Measurements from ENCODE around the gene TFCP2L1.

The TFCP2L1 gene

DNA sequence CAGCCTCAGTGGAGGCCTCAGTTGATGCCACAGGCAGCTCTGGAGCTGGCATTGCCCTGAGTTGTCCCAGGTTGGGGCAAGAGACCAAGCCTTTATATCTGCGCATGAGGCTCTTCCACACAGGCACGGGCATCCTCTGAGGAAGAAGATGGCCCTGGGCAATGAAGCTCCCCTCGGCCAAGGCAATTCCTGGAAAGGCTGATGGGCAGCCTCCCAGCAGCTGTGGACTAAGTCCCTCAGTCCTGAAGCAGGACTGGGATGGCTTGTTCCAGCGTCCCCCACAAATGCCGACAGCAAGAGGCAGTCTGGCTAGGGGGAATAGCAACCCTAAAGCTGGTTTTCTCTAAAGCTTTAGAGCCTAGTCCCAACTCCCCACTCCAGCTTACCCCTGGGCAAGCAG is 90.0 kb downstream of the TFCP2L1 start:
- no peak for DNase-seq

DNA sequence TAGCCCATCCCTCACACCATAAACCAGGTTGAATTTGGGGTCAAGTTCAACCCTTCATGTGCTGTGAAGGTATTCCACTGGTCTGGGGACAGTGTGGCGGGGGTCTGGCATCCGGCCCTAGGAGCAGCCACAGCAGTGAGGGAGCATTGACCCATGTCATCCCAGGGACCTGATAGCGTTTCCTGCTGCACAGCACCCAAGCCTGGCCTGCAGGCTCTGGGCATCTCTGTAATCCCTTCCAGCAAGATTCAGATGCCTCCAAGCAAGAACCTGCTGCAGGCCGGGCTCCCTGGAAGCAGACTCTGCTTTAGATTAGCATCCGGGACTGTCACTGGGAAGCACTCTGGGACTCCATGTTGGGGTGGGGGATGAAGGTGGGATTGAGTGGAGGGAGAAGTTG is 90.4 kb downstream of the TFCP2L1 start:
- DNase-seq, result no peak

DNA sequence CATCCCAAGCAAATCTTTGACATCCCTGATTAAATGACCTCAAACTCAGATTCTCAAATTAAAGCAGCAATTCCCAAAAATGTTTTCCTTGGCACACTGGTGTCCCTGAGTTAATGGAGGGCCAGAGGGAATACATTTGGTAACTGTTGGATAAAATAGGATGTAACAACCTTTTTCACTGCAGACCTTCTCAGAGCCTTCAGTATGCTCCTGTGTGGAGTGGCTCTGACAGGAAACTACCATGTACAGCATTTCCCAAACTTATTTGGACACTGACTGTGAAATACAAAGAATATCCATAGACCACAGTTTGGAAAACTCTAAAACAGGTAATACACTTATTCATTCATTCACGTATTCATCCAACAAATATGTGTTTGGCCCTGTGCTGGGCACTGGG is 91.8 kb downstream of the TFCP2L1 start:
- no peak for DNase-seq

DNA sequence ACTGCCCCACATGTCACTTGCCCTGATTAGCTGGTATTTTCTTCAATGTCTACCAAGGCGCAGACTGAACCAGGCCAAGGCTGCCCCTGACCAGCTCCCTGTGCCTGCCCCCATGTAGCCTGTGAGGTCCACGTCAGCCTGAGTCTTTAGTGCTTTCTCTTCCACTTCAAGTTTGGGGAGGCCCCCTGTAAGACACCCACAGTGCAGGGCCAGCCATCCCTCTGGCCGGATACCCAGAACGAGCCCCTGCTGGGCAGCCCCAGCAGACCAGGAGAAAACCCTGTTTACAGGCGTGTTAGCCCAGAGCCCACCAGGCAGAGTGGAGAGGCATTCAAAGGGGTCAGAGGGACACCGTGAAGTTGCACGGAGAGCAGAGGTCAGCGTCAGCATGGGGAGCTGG is 92.4 kb downstream of the TFCP2L1 start:
- DNase-seq, result no peak

DNA sequence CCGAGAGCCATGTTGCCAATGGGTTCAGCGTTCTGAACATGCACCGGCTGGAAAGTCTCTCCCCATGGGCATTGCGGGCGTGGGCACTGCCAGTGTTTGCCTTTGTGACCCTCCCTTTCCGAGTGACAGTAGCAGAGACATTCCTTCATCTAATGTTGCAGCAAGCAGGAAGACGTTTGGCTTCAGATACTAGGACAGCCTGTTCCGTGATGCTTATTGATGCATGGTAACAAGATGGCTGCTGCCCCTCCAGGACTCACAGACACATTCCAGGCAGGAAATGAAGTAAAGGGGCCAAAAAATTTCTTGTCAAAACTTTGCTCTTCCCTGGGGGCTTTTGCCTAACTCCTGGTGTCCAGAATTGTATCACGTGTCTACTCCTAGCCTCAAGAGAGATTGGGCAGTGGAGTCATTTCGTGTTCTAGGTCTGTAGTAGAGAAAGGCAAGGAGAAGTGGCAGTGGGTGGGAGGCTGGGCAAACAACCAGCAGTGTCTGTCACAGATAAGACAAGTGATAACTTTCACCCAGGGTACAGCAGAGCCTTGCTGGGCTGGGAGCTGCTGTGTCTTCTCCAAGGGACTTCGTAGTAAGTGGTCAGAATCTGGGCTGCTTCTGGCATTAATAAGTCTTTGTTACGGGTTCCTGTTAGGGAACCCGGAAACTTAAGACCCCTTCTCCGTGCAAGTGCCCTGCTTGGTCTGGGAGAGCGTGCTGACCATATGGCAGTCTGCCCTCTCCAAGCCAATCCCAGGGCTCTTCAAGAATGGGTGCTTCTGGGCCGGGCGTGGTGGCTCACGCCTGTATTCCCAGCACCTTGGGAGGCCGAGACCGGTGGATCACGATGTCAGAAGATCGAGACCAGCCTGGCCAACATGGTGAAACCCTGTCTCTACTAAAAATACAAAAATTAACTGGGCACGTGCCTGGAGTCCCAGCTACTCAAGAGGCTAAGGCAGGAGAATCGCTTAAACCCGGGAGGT is 93.5 kb downstream of the TFCP2L1 start:
- DNase-seq, result no peak

DNA sequence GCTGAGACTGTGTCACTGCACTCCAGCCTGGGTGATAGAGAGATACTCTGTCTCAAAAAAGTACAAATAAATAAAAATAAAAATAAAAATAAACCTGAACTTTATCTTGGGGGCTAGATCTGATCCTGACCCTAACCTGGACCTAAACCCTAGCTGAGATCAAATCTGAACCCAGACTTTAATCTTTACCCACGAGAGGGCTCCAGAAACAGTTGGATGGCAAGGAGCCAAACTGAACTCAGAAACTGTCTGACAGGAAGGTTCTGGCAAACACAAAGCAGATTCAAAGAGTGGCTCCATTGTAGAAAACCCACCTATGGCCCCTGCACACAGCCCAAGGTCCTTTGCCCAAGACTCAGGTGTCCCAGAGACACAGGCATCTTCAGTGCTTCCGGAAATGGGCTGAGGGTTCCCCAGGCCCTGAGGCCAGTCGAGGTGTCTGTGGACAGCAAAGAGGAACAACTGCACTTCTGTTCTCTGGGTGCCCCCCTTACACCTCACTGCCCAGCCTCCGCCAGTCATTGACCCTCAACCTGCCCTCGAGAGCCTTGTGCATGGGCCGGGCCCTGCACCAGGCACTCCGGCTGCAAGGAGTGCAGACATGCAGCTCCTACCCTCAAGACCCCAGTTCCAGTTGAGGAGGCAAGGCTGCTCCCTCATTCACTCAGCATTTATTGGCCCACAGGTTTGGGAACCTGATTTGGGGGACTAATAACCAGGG is 95.2 kb downstream of the TFCP2L1 start:
- DNase-seq, result no peak

DNA sequence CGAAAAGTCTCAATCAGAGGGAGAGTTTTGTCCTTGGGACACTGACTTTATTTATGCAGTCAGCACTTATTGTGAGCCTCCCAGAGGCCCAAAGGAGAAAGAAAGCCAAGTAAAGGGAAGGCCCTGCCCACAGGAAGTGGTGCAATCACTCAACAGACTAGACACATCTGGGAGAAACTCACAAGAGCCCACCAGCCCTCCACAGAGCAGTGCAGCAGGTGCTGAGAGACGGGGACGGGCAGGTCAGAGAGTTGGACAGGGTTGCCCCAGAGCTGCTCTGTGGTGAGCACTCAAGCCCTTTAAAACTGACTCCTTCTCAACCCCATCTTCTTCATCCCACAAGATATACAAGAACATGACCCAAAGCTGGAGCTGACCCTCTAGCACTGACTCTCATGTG is 96.0 kb downstream of the TFCP2L1 start:
- no peak for DNase-seq

DNA sequence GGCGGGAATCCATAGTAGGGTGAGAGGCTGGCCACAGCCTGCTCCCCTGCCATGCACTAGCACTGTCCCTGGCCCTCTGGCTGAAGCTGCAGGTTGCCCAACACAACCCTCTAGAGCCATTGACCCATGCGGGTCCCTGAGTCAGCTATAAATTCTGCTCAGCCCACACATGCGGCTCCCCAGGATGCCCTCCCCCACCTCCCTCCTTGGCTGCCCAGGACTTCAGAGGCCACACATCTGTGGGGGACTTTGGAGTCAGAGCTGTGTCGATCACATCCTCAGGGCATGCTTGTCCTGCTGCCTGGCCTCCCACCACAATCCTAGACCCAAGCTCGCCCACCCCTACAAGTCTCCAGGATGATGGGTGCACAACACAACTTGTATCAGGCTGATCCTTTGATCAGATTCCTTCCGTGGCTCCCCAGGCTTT is 97.0 kb downstream of the TFCP2L1 start:
- DNase-seq, result no peak

DNA sequence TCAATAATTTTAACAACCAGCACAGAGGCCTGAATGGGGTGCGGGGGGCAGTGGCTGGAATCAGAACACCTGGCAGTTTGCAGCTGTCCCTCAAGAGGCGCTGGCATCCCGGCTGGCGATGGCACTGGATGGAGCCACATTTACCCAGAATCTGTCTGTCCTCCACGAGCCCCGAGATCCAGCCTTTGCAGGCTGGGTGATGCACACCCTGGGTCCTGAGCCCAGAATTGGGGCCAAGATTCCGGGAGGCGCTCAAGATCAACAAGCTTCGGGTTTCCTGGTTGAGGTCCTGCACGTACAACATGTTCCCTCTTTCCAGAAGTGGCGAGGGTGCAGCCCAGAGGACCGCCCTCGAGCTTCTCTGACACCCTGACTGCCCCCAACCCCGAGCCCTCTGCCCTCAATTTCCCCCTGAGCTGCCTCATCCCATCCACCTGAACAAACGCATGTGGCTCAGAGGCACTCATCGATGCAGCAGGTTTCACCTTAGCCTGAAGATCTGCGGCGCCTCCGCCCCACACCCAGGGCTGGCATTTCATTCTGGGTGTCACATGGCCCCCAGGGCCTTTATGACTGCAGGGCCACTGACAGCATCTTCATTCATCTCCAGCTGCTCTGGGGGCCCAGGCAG is 97.5 kb downstream of the TFCP2L1 start:
- no peak for DNase-seq

DNA sequence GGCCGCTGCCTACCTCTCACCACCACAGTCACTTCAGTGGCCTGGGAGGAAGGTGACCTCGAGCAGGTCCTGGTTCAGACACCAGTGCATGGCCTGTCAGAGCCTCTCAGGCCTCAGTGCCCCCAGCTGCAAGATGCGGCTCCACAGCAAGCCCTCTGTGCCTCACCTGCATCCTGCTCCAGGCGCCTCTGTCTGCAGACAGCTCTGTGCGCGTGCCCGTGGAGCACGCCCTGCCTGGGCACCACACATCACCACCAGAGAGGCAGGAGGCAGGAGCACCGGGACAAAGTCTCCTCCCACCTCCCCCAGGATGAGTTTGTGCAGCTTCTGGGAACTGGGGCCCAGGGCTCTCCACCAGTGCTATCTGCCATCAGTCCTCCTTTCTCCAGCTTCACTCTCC is 98.7 kb downstream of the TFCP2L1 start:
- DNase-seq, result no peak

DNA sequence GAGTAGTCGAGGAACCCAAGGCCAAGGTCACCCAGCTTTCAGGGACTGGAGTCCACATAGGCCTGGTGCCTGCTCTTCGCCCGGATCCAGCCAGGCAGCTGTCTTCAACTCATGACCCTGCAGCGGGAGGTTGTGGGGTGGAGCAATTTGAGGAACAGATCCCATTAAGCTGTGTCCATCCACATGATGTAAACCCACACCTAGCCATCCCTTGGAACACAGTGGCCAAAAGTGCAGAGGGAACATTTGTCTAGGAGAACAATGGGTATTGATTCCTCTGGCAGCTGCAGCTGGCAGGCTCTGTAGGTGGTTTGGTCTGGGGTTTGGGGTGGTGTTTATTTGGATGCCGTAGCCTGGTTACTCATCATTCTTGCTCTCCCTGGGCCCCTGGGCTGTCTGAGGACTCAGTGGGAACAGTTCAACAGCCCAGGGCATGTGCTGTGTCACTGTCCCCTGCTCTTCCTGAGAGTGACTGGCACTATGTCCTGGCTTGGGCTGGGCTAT is 99.4 kb downstream of the TFCP2L1 start:
- no peak for DNase-seq

DNA sequence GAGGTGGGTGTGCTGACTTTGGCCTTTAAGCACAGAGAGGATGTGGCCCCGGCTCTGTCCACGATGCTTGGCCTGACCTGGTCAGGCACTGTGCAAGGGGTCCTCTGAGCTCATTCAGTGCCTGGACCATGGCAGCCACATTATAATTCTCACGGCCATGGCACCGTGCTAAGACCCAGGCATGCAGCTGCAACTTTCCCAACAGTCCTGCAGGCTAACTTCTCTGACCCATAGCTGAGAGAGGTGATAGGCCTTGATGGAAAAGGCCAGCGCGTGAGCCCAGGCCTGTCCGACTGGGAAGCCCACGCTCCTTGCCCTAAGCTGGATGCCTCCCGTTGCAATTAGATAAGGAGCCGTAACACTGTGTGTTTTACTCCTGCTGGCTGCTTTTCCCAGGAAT is 99.9 kb downstream of the TFCP2L1 start:
- DNase-seq, result no peak

DNA sequence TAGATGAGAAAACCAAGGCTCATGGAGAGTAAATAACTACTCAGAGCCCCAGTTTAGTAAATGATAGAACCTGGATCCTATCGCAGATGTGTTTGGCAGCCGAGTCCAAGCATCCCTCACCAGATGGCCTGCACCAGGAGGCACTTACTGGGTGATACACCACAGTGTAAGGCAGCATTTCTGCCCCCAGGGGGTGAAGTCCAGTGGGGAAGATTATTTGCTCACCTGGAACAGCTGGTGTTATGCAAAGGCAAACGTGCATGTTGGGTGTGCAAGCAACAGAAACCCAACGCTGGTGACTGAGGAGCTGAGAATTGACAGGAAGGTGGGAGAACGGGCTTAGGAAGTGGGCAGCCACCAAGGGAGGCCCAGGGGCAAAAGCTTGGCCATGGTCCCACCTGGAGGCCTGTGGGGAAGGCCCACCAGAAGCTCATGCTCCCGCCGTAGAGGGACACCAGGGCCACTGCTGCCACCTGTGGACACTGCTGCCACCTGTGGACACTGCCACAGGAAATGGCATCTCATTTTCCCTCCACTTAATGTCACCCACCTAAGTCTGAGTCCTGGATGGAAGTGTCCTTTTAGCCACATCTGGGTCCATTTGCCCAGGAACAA is 100.6 kb downstream of the TFCP2L1 start:
- no peak for DNase-seq

DNA sequence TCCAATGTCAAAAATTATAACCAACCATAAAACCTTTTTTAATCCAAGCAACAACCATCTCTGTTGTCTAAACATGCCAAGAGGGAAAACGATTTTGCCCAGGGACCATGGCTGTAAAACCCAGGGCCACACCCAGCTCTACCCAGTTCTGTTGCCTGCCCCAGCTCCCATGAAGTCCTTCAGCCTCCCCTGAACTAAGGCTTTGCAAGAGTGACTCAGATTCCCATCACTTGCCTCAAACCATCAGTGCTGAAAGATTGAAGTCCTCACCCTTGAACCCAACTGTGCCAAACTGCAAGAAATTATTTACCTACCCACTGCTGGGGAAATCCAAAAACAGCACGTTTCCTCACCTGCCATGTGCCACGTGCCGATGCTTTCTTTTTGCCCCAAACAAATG is 102.5 kb downstream of the TFCP2L1 start:
- DNase-seq, result no peak

DNA sequence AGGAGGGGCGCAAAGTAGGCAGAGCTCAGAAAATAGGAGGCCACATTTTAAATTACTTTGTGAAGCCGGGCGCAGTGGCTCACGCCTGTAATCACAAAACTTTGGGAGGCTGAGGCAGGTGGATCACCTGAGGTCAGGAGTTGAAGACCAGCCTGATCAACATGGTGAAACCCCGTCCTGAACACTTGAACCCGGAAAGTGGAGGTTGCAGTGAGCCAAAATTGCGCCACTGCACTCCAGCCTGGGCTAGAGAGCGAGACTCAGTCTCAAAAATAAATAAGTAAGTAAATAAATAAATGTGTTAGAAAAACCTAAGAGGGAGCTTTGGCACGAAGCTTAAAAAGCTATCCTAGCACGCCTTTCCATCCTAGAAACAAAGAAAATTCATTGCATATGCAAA is 105.5 kb downstream of the TFCP2L1 start:
- DNase-seq, result no peak

DNA sequence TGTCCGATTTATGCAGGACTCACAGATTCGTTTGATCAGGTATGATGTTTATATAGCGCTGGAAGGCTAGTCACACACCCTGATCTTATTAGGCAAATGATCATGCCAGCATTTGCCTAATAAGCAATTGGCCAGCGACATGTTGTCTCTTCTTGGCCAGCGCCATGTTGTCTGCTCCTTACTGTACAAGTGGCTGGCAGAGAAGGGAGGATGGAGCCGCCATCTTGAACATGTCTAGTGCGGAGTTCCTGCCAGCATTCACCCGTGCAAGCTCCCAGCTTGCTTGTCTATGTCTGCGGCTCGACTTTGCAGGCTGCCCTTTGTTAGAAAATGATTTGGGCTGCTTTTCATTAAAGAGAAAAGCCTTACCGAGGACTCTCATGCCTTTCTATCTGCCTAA is 106.3 kb downstream of the TFCP2L1 start:
- DNase-seq, result no peak

DNA sequence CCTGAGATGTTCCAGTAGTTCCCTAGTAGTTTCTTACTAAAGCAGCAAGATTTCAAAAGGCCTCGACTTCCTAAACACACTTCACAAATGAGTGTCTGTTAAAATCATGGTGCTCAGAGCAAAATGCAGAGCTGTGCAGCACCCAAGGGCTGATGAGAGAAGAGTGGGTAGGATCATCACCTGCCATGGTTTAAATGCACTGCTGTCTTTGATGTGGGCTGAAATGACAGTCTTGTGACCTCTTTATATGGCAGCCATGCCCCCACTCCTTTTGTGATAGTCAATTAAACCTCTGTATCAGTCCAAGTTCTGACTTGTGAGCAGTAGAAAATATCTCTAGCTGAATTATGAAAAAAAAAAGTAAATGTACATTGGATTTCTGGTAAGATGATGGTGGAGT is 107.1 kb downstream of the TFCP2L1 start:
- DNase-seq, result no peak

DNA sequence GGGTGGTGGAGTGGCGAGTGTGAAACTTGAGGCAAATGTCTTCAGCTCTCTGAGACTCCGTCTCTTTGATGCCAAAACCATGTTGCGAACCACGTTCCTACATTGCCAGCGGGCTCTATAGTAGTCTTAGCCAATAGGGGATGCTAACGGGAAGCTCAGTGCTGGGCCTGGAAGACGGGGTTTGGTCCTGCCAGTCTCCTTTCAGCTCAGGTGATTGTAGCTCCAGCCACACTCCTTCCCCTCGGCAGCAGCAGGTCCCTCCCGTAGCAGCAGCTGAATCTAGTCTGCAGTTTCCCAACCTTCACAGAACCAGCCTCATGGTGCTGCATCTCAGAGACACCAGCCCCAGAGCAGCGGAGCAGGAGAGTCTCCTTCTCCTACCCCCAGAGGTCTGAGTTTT is 109.7 kb downstream of the TFCP2L1 start:
- DNase-seq, result no peak

DNA sequence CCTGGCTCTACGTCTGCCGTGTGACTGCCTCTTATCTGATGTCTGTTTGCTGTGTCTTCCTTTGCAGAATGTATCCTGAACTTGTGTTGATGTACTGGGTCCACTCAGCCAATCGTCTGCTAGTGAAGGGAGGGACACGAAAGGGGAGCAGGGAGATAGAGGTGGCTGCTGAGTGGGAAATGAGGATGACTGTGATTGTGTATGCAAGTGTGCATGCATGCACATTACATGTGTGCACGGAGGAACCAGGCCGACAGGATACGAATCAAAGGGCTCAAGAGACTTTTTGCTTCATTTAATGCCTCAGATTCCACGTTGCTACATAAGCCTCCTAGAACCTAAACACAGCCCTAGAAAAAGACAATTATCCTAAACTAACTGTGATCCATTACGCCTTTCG is 111.2 kb downstream of the TFCP2L1 start:
- no peak for DNase-seq

DNA sequence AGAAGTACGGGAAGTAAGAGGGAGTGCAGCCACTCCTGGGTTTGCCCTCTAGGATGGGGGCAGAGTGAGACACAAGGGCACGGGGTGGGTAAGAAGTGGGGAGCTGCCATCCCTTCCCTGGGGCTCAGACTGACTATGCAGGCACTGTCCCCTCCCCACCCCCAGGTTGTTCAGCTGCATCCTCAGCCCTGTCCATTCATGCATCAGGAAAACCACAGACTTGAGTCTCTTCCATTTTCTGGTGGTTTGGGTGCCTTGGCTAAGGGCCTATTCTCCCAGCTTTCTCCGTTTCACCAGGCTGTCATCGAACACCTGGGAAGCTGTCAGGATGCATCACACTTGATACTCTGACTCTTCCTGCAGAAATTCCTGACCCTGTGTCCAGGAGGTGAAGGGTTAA is 111.9 kb downstream of the TFCP2L1 start:
- DNase-seq, result no peak

DNA sequence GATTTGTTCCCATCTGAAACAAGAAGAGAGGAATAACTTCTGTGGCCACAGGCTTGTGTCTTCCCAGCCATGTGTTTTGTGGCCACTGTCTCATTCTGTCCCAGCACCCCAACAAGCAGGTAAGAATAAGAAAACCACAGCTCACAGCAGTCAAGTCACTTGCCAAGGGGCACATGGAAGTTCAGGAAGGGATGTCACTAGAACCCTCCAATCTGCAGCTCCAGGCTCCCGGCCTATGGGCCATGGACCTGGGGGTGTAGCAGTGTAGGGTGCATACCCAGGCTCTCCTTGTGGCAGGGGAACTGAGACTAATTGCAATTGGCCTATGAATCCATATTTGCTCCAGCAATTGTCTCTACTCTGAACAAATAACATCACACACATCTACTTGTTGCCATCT is 112.5 kb downstream of the TFCP2L1 start:
- no peak for DNase-seq

DNA sequence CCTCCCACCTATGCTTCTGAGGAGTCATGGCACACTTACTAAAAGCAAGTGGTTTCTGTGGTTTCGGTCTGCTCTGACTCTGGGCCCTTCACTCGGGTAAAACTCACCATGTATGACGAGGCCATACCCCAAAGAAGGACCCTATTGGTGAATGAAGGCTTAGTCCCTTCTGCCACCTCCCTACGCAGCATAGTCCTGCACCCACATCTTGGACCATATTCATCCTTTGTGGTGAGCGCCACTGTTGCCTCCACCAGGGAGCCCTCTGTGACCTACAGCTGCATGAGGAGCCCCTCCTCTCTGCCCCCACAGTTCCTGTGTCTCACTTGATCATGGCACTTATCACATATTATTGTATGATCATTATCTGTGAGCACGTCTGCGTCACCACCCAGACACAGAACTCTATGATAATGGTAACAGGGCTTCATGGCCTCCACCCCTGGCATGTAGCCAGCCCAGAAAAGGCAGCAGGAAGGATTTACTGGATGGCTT is 113.3 kb downstream of the TFCP2L1 start:
- no peak for DNase-seq

DNA sequence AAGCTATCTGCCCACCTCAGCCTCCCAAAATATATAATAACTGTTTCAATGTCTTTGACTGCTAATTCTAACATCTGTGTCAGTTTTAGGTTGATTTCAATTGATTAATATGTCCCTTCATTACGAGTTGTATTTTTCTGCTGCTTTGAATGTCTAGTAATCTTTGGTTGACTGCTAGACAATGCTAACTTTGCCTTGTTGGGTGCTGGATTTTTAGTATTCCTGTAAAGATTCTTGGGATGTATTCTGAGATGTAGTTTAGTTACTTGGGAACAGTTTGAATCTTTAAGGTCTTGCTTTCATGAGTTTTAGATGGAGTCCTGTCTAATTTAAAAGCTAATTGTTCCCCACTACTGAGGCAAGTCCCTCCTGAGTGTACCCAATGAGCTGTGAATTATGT is 114.4 kb downstream of the TFCP2L1 start:
- DNase-seq, result no peak
